Activated CD8-positive, alpha-beta memory T cell treated with anti-CD3 and anti-CD28 coated beads, Interleukin-2, amount 50 U/mL, for 1 hour (primary cell): ENCODE data around the gene DDI2.
"Not testable (repeated sequence)": the region's sequence is repeated elsewhere in the genome, so short reads cannot be mapped to it uniquely, and the experiment has no call there.

ENCODE experiments used
- DNase-seq: peaks from one replicate; pipeline ENCODE4 v3.0.0-alpha.2; 2020; ENCODE audit errors: extremely low read depth

DDI2 gene

GRCh38 chr1:15636436-15636835, 19.2 kb downstream of the DDI2 start:
- no peak for DNase-seq

DNA sequence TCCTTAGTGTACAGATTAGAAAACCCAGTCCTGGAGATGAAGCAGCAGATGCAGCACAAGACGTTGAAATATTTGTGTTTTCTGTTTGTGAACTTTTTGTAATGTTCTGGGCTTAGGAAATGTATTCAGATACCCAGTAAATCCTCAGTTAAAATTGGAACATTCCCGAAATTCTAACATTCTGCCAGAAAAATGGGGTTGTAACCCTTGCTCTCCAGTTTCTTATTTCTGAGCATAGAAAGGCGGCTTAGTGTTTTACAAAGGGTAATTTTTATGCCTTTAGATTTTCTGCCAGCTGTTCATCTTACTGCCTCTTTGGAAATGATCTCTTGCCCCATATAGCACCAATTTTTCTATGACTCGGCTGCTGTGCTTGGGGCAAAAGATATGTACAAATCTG, 20.6 kb downstream of the DDI2 start:
- DNase-seq, result no peak

DNA sequence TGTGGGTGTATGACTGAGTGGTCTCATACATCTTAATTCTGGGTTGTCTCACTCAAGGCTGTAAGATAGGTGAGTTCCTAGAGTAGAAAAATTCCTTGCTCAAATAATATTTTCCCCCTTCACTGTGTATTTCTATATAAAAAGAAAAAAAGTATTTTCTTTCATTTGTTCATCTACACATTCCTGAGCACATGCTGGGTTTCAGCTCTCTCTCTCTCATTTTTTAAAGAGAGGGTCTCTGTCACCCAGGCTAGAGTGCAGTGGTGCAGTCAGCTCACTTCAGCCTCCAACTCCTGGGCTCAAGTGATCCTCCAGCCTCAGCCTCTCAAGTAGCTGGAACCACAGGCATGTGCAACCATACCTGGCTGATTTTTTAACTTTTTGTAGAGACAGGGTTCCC, 22.0 kb downstream of the DDI2 start:
- no peak for DNase-seq

GRCh38 chr1:15639931-15640330, 22.7 kb downstream of the DDI2 start:
- no peak for DNase-seq

GRCh38 chr1:15640667-15641066, 23.4 kb downstream of the DDI2 start:
- no peak for DNase-seq

DNA sequence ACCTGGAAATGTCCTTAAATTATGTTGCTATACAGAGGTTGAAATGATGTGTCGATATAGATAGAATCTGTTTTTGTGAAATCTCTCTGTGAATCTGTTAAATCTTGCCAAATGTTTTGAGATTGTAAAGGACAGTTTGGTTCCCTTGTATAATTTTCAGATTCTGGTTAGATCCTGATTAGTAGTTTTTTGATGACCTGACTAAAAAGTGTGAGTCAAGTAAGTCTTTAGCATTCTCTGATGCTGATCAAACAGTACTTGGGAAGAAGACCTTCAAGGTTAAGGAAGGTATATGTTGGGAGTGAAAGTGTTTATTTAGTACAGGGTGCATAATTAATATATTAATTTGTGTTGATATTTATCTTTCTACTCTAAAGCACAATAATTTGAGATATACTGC, 32.7 kb downstream of the DDI2 start:
- DNase-seq, result no peak

DNA sequence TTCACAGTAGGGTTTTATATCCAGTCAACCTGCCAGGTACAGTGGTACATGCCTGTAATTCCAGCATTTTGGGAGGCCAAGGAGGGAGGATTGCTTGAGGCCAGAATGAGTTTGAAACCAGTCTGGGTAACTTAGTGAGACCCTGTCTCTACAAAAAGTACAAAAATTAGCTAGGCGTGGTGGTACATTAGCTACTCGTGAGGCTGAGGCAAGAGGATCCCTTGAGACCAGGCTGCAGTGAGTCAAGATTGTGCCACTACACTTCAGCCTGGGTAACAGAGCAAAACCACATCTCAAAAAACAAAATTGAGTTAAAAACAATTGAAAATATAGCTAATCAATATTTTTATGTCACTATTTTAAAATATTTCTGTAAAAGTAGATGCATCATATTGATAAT, 33.2 kb downstream of the DDI2 start:
- no peak for DNase-seq

DNA sequence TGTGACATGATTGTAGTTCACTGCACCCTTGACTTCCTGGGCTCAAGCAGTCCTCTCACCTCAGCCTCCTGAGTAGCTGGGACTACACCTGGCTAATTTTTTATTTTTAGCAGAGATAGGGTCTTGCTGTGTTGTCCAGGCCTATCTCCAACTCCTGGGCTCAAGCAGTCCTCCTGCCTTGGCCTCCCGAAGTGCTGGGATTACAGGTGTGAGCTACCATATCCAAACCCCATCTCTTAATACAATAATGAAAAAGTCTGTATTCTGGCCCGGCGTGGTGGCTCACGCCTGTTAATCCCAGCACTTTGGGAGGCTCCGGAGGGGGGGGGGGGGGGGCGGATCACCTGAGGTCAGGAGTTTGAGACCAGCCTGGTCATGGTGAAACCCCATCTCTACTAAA, 34.9 kb downstream of the DDI2 start:
- not testable (repeated sequence) for DNase-seq

- DNase-seq, result no peak
Measured at GRCh38 chr1:15654091-15654690, 36.9 kb downstream of the DDI2 start.

GRCh38 chr1:15656464-15656863, 39.2 kb downstream of the DDI2 start:
- DNase-seq, result no peak

DNA sequence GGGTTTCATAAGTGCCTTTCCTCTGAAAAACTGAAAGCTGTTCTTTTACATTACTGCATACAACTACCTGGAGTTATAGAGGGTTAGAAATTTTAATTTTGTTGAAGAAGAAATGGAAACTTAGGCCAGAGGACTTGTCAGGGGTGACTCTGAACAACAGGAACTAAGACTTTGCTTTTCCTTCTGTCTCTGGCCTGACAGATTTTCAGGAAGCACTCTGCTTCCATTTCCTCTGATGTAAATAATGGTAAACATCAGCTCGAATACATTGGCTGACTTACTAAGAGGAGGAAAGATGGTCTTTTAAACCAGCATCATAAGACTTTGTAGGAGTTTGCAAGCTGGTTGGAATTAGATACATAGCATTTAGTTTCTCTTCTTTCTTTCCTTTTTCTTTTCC, 39.8 kb downstream of the DDI2 start:
- no peak for DNase-seq

- DNase-seq, result no peak
Measured at GRCh38 chr1:15660151-15660550, 42.9 kb downstream of the DDI2 start.

DNA sequence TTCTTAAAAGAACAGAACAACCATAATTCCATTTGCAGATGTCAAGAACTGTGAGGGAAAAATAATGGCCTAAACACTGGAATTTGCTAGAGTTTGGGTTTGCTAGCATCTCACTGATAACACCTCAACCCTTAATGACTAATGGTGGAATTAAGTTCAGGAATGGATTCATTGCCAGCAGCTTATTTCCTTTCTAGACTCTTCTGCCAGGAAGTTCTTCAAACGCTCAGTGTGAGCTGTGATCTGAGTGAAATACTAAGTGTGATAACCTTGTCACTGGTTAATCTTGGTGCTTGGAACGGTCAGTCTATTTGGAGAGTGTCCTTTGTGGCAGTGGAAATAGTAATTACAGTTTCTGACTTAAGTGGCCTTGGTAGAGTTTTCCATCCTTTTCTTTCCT, 45.2 kb downstream of the DDI2 start:
- DNase-seq, result no peak

DNA sequence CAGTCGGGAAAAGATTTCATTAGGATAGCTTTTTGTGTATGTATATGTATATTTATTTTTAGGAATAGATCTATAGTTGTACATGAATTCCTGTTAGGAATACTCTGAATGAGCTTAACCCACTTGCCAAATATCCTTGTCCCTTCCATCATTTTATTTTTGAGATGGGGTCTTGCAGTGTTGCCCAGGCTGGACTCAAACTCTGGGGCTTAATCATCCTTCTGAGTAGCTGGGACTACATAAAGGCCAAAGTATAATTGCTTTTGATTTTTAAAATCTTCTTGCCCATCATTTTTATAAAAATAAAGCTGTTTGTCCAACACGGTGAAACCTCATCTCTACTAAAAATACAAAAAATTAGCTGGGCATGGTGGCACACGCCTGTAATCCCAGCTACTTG, 46.7 kb downstream of the DDI2 start:
- no peak for DNase-seq

DNA sequence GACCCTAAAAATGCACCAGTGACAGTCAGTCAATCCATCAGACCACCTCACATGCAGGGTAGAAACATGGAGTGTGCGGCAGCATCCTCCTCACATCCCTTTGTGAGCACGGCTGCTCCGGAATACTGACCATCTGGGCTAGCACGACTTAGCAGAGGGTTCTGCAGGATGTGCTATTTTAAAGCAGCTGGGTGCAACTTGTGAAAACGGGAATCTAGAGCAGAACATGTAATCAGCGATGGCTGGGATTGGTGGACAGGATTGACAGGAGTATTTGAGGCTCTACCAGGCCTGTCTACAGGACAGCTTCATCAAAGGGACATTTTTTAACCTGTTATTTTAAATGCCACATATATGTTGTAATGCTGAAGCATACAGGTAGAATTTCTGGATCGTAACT, 50.1 kb downstream of the DDI2 start:
- no peak for DNase-seq

DNA sequence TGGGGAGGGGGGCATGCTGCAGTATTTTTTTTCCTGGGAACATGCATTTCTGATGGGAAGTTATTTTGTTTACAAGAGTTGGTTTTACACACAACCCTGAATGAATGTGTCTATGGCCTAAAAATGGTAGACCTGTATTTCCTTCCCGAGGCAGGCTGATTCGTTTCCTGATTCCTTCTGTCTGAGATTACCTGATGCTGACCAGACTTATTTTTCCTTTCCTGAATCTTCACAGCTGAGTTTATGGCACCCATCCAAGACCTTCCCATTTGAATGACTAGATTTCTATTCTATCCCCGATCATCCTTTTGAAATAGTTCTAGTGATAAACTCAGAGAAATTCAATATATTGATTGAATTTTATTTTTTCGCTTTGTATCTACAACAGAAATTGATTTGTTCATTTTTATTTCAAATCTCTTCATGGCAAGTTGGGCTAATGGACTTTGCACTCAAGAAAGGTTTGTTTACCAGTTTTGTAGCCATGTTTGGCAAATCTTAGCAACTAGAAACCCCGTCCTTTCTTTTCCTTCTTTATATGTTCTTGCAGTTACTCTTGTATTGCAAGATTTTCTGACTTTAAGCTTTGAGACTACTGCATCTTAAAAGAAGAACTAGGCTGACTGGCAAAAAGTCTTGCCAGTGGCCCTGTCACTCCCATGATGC, 51.0 kb downstream of the DDI2 start:
- DNase-seq, result no peak

GRCh38 chr1:15669074-15669473, 51.8 kb downstream of the DDI2 start:
- no peak for DNase-seq

GRCh38 chr1:15669864-15670263, 52.6 kb downstream of the DDI2 start:
- no peak for DNase-seq

- DNase-seq, result no peak
Measured at GRCh38 chr1:15671430-15671829, 54.2 kb downstream of the DDI2 start.

GRCh38 chr1:15674386-15675159, 57.3 kb downstream of the DDI2 start:
- no peak for DNase-seq

DNA sequence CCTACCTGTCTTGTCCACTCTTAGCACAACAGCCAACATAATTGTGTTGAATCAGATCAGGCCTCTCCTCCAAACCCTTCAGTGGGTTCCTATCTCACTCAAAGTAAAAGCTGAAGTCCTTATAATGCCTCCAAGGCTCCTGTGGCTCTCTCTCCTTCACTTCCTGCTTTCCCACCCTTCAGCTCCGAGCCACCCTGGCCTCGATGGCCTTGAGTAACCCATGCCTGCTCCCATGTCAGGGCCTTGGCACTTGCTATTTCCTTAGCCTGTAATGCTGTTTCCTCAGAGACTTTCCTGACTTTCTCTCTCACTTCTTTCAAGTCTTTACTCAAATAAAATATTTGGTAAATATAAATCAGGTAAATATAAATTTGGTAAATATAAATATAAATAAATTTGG, 58.8 kb downstream of the DDI2 start:
- no peak for DNase-seq

GRCh38 chr1:15676688-15677661, 59.7 kb downstream of the DDI2 start:
- DNase-seq, result no peak
